SU-DHL-6 (cell line): ENCODE results near the gene DSCAML1.

Source experiments
- H2AFZ ChIP-seq: fragments of 200-600 bp; sonication (generic); 2 replicates; pipeline ENCODE4 v1.6.1; 2014; ENCODE audit warnings: low read depth, mild to moderate bottlenecking, moderate library complexity, mixed read lengths, antibody characterized with exemption, low read length; ENCODE audit not compliant: severe bottlenecking
- H3F3A ChIP-seq: fragments of 200-600 bp; shearing (Covaris generic); 2 replicates; pipeline ENCODE4 v1.6.0; 2016; ENCODE audit warnings: antibody characterized with exemption, mild to moderate bottlenecking; ENCODE audit not compliant: insufficient read depth
- H3K27ac ChIP-seq: fragments of 200-600 bp; sonication (generic); 2 replicates; pipeline ENCODE4 v1.5.1; 2016; ENCODE audit warnings: low read depth, mild to moderate bottlenecking, low read length, moderate library complexity, mixed read lengths
- H3K27me3 ChIP-seq: fragments of 200-600 bp; sonication (generic), shearing (Covaris generic); 2 replicates; pipeline ENCODE4 v1.6.0; 2014; ENCODE audit warnings: mild to moderate bottlenecking, low read length
- H3K36me3 ChIP-seq: fragments of 200-600 bp; sonication (generic); 2 replicates; pipeline ENCODE4 v1.6.1; 2014; ENCODE audit warnings: mild to moderate bottlenecking, low read length, mixed read lengths
- H3K4me2 ChIP-seq: fragments of 300-600, 200-600 bp; shearing (Covaris generic), sonication (generic); 2 replicates; pipeline ENCODE4 v1.6.0; 2014; ENCODE audit warnings: low read length, low read depth, mild to moderate bottlenecking; ENCODE audit not compliant: poor library complexity, severe bottlenecking
- H3K4me3 ChIP-seq: fragments of 200-600 bp; sonication (generic); 2 replicates; pipeline ENCODE4 v1.5.1; 2014; ENCODE audit warnings: antibody characterized with exemption, low read length, mild to moderate bottlenecking, mixed read lengths; ENCODE audit not compliant: insufficient read depth, poor library complexity, severe bottlenecking
- H3K79me2 ChIP-seq: fragments of 200-600 bp; sonication (generic); 2 replicates; pipeline ENCODE4 v1.6.1; 2014; ENCODE audit warnings: mild to moderate bottlenecking, low read length, moderate library complexity; ENCODE audit not compliant: insufficient read depth
- H3K9ac ChIP-seq: fragments of 200-600 bp; sonication (generic); 2 replicates; pipeline ENCODE4 v1.7.0; 2014; ENCODE audit warnings: mild to moderate bottlenecking, low read length
- H3K9me2 ChIP-seq: fragments of 200-600 bp; sonication (generic); replicated peaks from 2 replicates; pipeline ENCODE4 v1.6.1; 2014; ENCODE audit warnings: low read length; ENCODE audit not compliant: insufficient read depth
- H3K9me3 ChIP-seq: fragments of 200-600 bp; sonication (generic); 2 replicates; pipeline ENCODE4 v1.6.1; 2014; ENCODE audit warnings: low read length, mixed read lengths; ENCODE audit not compliant: insufficient read depth
- H4K20me1 ChIP-seq: fragments of 200-600 bp; sonication (generic); 2 replicates; pipeline ENCODE4 v1.6.1; 2014; ENCODE audit warnings: low read depth, mild to moderate bottlenecking, antibody characterized with exemption, low read length, moderate library complexity, mixed read lengths
- CTCF ChIP-seq: fragments of 200-600 bp; sonication (generic); IDR thresholded peaks from one replicate; pipeline ENCODE4 v1.5.1; 2017; ENCODE audit warnings: antibody characterized with exemption, mild to moderate bottlenecking, low read length, moderate library complexity; ENCODE audit not compliant: insufficient read depth, poor library complexity, severe bottlenecking
- EZH2phosphoT487 ChIP-seq: fragments of 200-600 bp; sonication (generic), shearing (Covaris generic); conservative IDR thresholded peaks from 2 replicates; pipeline ENCODE4 v1.6.1; 2018; ENCODE audit warnings: mild to moderate bottlenecking, antibody characterized with exemption, low read length, moderate library complexity, mixed read lengths

The DSCAML1 gene

GRCh38 chr11:117805045-117805444 lies 8.0 kb upstream of the DSCAML1 start:
- Histone ChIP-seq H3K9me3 (no peaks in the 10 kb centered on the region), H3K27me3 (no peaks in the 10 kb centered on the region), H2AFZ (no peak overlapping the region), H4K20me1 (no peaks in the 10 kb centered on the region), H3K4me3 (no peak overlapping the region), H3K36me3 (no peaks in the 10 kb centered on the region), H3K27ac (no peak overlapping the region), H3K9ac (no peak overlapping the region), H3K79me2 (no peaks in the 10 kb centered on the region), H3K4me2 (no peak overlapping the region), H3K9me2 (no peaks in the 10 kb centered on the region), H3F3A (no peaks in the 10 kb centered on the region)
- TF ChIP-seq EZH2phosphoT487 (no peak), CTCF (no peak)

GRCh38 chr11:117803896-117804295 lies 6.9 kb upstream of the DSCAML1 start:
- no peaks in the 10 kb centered on the region for H3K27me3 ChIP-seq
- H3K9me2 ChIP-seq: no peaks in the 10 kb centered on the region
- H3K4me3 ChIP-seq: no peak overlapping the region
- no peak overlapping the region for H3K9ac ChIP-seq
- no peaks in the 10 kb centered on the region for H4K20me1 ChIP-seq
- H3F3A ChIP-seq: no peaks in the 10 kb centered on the region
- H2AFZ ChIP-seq: no peak overlapping the region
- no peaks in the 10 kb centered on the region for H3K36me3 ChIP-seq
- H3K4me2 ChIP-seq: no peak overlapping the region
- no peak for TF ChIP-seq CTCF
- TF ChIP-seq EZH2phosphoT487: no peak
- no peaks in the 10 kb centered on the region for H3K79me2 ChIP-seq
- H3K9me3 ChIP-seq: no peaks in the 10 kb centered on the region
- H3K27ac ChIP-seq: no peak overlapping the region

GRCh38 chr11:117799634-117800033 lies 2.6 kb upstream of the DSCAML1 start:
- TF ChIP-seq EZH2phosphoT487 (no peak), CTCF (no peak)
- Histone ChIP-seq H3K9me2 (no peaks in the 10 kb centered on the region), H3K4me2 (no peak overlapping the region), H3K9ac (no peak overlapping the region), H3K9me3 (no peaks in the 10 kb centered on the region), H3K79me2 (no peaks in the 10 kb centered on the region), H3K27me3 (no peaks in the 10 kb centered on the region), H3K27ac (no peak overlapping the region), H3K36me3 (no peaks in the 10 kb centered on the region), H3K4me3 (no peak overlapping the region), H3F3A (no peaks in the 10 kb centered on the region), H2AFZ (no peak overlapping the region), H4K20me1 (no peaks in the 10 kb centered on the region)
